PFSK-1 (cell line): Measurements from ENCODE around the gene ARL3.

Experiments
- REST ChIP-seq, 2 experiments: IDR thresholded peaks; 2 replicates each; pipeline versions ENCODE4 v1.6.1 to v1.8.0; 2011 to 2012; ENCODE audit warnings: low read depth in 2 of 2, low read length in 2 of 2, control low read depth in 1 of 2, inconsistent platforms in 1 of 2, mild to moderate bottlenecking in 1 of 2, moderate library complexity in 1 of 2; ENCODE audit not compliant: insufficient read depth in 1 of 2
- SIN3A ChIP-seq: IDR thresholded peaks from 2 replicates; pipeline ENCODE4 v1.6.1; 2012; ENCODE audit warnings: mild to moderate bottlenecking, low read length, moderate library complexity, borderline replicate concordance; ENCODE audit not compliant: insufficient read depth

- TF ChIP-seq REST (IDR thresholded peaks at IDR 0.05; ENCODE audit: insufficient read depth in 1 of 2, low read depth in 2 of 2, low read length in 2 of 2) (no peak), SIN3A (no peak)
Measured at GRCh38 chr10:102661658-102662028, 52.6 kb downstream of the ARL3 start.
